ENCODE data around the gene DPH1. TPM values are rescaled to one million over a fixed set of nuclear protein-coding genes. Genes with fewer than 3 reads are reported as not detected.
A peak's percentile ranks its signal among the peaks of the same experiment; 100 is the strongest.

Gene DPH1
- total RNA-seq, 1 donor from 2014 or later, result 14.1 TPM

GRCh38 chr17:2076087-2076984 is 46.4 kb downstream of the DPH1 start:
- Histone ChIP-seq H3K27ac (ENCODE audit: low read depth, low read length) (peak overlapping the region; percentile 81), H3K9ac (ENCODE audit: low read depth in 1 of 3, low read length in 3 of 3) (peak overlapping the region; percentile 45 to 73 (median 47)), H3K4me3 (ENCODE audit: low read length in 3 of 3) (no peak overlapping the region), H3K9me3 (ENCODE audit: control insufficient read depth in 3 of 3, low read length in 3 of 3) (no peaks in the 10 kb centered on the region), H3K36me3 (ENCODE audit: control insufficient read depth in 3 of 3, insufficient read depth in 3 of 3, low read length in 3 of 3) (peaks cover 20 to 25% (median 24%) of the 10 kb centered on the region in 3 donors), H3K4me1 (ENCODE audit: control insufficient read depth in 3 of 3, insufficient read depth in 3 of 3, low read length in 3 of 3) (peaks cover 34 to 51% (median 44%) of the 10 kb centered on the region in 3 donors), H3K27me3 (ENCODE audit: control insufficient read depth in 3 of 3, insufficient read depth in 3 of 3, low read length in 3 of 3) (no peaks in the 10 kb centered on the region)

- Histone ChIP-seq H3K27me3 (ENCODE audit: control insufficient read depth in 3 of 3, insufficient read depth in 3 of 3, low read length in 3 of 3) (no peaks in the 10 kb centered on the region), H3K4me3 (ENCODE audit: low read length in 3 of 3) (no peak overlapping the region), H3K9ac (ENCODE audit: low read depth in 1 of 3, low read length in 3 of 3) (peak overlapping the region in 2 of 3 donors; percentile 45 to 73), H3K9me3 (ENCODE audit: control insufficient read depth in 3 of 3, low read length in 3 of 3) (no peaks in the 10 kb centered on the region), H3K36me3 (ENCODE audit: control insufficient read depth in 3 of 3, insufficient read depth in 3 of 3, low read length in 3 of 3) (peaks cover 23 to 30% (median 27%) of the 10 kb centered on the region in 3 donors), H3K27ac (ENCODE audit: low read depth, low read length) (peak overlapping the region; percentile 81), H3K4me1 (ENCODE audit: control insufficient read depth in 3 of 3, insufficient read depth in 3 of 3, low read length in 3 of 3) (peaks cover 36 to 51% (median 43%) of the 10 kb centered on the region in 3 donors)
Measured at GRCh38 chr17:2077040-2077439, 47.1 kb downstream of the DPH1 start.

DNA sequence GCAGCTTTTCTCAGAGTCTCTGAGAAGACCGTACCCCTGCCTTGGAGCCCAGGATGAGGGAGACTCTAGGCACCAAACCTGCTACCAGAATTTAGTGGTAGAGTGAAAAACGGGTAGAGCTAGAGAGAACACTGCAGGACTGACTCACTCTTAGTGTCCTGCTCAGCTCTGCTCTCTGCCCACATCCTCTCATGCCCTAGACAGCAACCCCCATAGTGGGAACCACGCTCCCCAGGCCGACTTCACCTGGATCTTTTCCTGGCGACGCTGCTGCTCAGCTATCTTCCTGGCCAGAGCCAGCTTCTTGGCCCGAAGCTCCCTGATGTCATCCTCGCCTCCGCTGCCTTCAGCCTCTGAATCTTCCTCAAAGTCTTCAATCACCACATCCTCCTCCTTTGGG is 51.6 kb downstream of the DPH1 start:
- H3K4me3 ChIP-seq (ENCODE audit: low read length in 3 of 3), result no peak overlapping the region
- no peaks in the 10 kb centered on the region for H3K27me3 ChIP-seq (ENCODE audit: control insufficient read depth in 3 of 3, insufficient read depth in 3 of 3, low read length in 3 of 3)
- H3K9ac ChIP-seq (ENCODE audit: low read depth in 1 of 3, low read length in 3 of 3), result peak overlapping the region in 1 of 3 donors; percentile 33
- no peak overlapping the region for H3K27ac ChIP-seq (ENCODE audit: low read depth, low read length)
- H3K9me3 ChIP-seq (ENCODE audit: control insufficient read depth in 3 of 3, low read length in 3 of 3), result no peaks in the 10 kb centered on the region
- H3K36me3 ChIP-seq (ENCODE audit: control insufficient read depth in 3 of 3, insufficient read depth in 3 of 3, low read length in 3 of 3), result peaks cover 24 to 28% (median 27%) of the 10 kb centered on the region in 3 donors
- peaks cover 57 to 69% (median 61%) of the 10 kb centered on the region in 3 donors for H3K4me1 ChIP-seq (ENCODE audit: control insufficient read depth in 3 of 3, insufficient read depth in 3 of 3, low read length in 3 of 3)

DNA sequence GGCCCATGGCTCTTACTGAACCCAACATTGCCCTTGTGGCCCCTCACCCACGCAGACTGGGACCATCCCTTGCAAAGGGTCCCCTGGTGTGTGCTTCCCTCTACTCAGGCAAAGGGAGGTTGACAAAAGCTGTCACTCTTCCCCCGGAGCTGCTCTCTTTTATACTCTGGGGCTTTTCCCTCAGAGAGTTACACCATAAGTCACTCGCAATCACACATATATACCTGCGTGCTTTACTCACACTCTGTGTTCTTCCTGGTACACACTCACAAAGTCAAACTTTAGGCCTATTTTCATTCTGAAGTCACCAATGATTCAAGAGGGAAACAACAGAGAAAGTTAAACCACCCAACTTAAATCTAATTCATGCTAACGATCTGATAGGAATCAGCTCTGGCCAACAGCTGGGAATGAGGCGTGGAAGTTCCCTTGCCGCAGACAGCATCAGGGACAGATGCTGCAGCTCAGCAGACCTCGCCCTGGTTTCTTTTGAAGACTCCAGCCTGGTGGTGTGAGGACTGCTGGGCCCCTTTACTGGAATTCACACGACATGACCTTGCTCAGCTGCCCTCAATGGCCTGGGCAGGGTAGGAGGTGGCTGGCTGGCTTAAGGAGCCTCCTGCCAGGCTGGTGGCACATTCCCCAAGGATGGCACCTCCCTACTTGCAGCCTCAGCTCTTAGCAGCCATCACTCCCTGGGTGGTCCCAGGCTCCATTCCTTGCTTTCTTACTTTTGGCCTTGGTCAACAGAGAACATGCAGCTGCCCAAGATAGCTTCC is 52.2 kb downstream of the DPH1 start:
- H3K36me3 ChIP-seq (ENCODE audit: control insufficient read depth in 3 of 3, insufficient read depth in 3 of 3, low read length in 3 of 3), result peaks cover 20 to 24% (median 23%) of the 10 kb centered on the region in 3 donors
- peak overlapping the region in 1 of 3 donors; percentile 33 for H3K9ac ChIP-seq (ENCODE audit: low read depth in 1 of 3, low read length in 3 of 3)
- H3K27ac ChIP-seq (ENCODE audit: low read depth, low read length), result peak overlapping the region; percentile 28
- no peak overlapping the region for H3K4me3 ChIP-seq (ENCODE audit: low read length in 3 of 3)
- no peaks in the 10 kb centered on the region for H3K27me3 ChIP-seq (ENCODE audit: control insufficient read depth in 3 of 3, insufficient read depth in 3 of 3, low read length in 3 of 3)
- peaks cover 57 to 69% (median 61%) of the 10 kb centered on the region in 3 donors for H3K4me1 ChIP-seq (ENCODE audit: control insufficient read depth in 3 of 3, insufficient read depth in 3 of 3, low read length in 3 of 3)
- H3K9me3 ChIP-seq (ENCODE audit: control insufficient read depth in 3 of 3, low read length in 3 of 3), result no peaks in the 10 kb centered on the region

GRCh38 chr17:2083613-2084035 is 53.7 kb downstream of the DPH1 start:
- H3K27me3 ChIP-seq (ENCODE audit: control insufficient read depth in 3 of 3, insufficient read depth in 3 of 3, low read length in 3 of 3), result no peaks in the 10 kb centered on the region
- peaks cover 16 to 18% (median 16%) of the 10 kb centered on the region in 3 donors for H3K36me3 ChIP-seq (ENCODE audit: control insufficient read depth in 3 of 3, insufficient read depth in 3 of 3, low read length in 3 of 3)
- peak overlapping the region; percentile 83 for H3K27ac ChIP-seq (ENCODE audit: low read depth, low read length)
- peak overlapping the region; percentile 10 to 74 (median 69) for H3K9ac ChIP-seq (ENCODE audit: low read depth in 1 of 3, low read length in 3 of 3)
- H3K4me3 ChIP-seq (ENCODE audit: low read length in 3 of 3), result no peak overlapping the region
- no peaks in the 10 kb centered on the region for H3K9me3 ChIP-seq (ENCODE audit: control insufficient read depth in 3 of 3, low read length in 3 of 3)
- H3K4me1 ChIP-seq (ENCODE audit: control insufficient read depth in 3 of 3, insufficient read depth in 3 of 3, low read length in 3 of 3), result peaks cover 62 to 72% (median 67%) of the 10 kb centered on the region in 3 donors

DNA sequence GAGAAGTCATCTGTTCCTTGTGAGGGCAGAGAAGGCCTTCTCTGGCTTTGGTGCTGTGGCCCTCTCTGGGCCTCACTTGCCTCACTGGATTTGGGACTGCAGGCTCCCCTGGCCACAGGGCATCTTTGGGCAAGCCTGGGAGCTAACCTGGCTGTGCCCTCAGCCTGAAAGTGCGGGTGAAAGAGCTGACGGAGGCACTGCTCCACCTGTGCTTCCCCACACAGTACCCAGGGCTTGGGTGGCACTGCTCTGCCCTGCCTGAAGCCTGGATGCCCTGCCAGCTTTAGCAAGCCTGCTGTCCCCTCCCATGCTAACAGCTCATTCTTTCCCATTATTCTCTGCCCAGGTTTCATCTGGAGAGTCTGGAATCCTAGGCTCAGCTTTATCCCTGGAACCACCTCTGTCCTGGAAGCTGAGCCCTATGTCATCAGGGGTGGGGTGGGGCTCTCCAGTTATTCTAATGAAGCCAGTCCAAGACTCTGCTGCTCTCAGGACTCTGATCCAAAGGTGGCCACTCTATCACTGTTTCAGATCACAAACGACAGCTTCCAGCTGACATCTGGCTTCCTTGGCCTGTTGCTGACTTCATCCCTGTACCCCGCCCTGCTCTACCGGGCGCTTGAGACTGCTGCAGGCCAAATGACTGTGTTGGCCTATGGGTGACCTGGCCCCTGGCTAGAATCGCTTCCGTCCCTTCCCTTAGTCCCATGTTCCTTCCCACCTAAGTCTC is 54.2 kb downstream of the DPH1 start:
- Histone ChIP-seq H3K9ac (ENCODE audit: low read depth in 1 of 3, low read length in 3 of 3) (peak overlapping the region; percentile 54 to 74 (median 69)), H3K4me3 (ENCODE audit: low read length in 3 of 3) (peak overlapping the region in 2 of 3 donors; percentile 16 to 41), H3K27me3 (ENCODE audit: control insufficient read depth in 3 of 3, insufficient read depth in 3 of 3, low read length in 3 of 3) (no peaks in the 10 kb centered on the region), H3K27ac (ENCODE audit: low read depth, low read length) (peak overlapping the region; percentile 83), H3K9me3 (ENCODE audit: control insufficient read depth in 3 of 3, low read length in 3 of 3) (no peaks in the 10 kb centered on the region), H3K4me1 (ENCODE audit: control insufficient read depth in 3 of 3, insufficient read depth in 3 of 3, low read length in 3 of 3) (peaks cover 68 to 77% (median 70%) of the 10 kb centered on the region in 3 donors), H3K36me3 (ENCODE audit: control insufficient read depth in 3 of 3, insufficient read depth in 3 of 3, low read length in 3 of 3) (peaks cover 16 to 18% (median 16%) of the 10 kb centered on the region in 3 donors)

DNA sequence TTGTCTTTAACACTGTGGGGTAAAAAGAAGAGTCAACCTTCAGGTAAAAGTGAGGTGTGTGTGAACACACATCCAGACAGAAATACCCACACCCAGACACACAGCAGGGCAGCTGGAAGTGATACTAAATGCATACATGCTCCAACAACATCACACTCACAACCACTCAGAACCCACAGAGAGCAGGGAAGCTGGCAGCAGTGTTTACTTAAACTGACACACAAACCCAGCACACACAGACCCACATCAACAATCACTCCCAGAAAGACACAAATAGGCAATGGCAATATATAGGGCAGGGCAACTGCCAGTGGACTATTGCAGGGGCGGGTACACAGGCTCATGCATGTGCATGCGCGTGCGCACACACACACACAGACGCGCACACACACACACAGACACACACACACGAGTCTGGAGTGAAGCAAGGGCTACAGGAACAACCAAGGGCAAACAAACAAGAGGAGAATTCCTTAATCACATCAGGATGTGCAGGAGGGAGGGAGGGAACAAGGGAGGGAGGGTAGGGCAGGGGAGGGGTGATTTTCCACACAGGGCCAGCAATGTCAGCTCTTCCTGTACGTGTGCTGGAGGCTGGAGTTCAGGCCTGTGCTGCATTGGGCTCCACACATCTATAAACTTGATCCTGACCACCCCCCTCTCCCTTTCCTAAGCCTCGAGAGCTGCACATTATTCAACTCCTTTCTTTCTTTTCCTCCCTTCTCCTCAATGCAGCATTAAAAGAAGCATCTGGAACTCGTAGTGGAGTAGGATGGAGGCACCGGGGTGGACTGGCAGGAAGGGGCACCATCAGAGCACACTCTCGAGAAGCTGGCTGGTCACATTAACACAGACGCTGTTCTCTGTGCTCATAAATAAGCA is 55.1 kb downstream of the DPH1 start:
- peak overlapping the region; percentile 54 to 74 (median 57) for H3K9ac ChIP-seq (ENCODE audit: low read depth in 1 of 3, low read length in 3 of 3)

DNA sequence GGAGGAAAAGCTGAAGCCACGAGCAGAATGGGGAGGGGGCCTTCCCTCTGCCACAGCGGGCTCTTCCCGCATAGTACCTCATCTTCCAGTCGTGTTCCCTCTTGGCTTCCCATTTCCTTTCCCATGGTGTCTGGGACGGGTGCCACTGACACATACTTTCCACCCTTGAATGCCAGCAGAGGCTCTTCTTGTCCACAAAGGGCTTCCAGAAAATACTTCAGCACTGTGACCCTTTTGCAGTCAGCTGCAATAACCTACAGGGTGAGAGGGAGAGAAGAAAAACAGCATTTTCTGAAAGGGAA is 55.6 kb downstream of the DPH1 start:
- Histone ChIP-seq H3K27ac (ENCODE audit: low read depth, low read length) (peak overlapping the region; percentile 83), H3K9ac (ENCODE audit: low read depth in 1 of 3, low read length in 3 of 3) (peak overlapping the region; percentile 47 to 66 (median 57)), H3K36me3 (ENCODE audit: control insufficient read depth in 3 of 3, insufficient read depth in 3 of 3, low read length in 3 of 3) (peaks cover 14 to 15% (median 14%) of the 10 kb centered on the region in 3 donors)

More for the DNA sequence above, 55.1 kb downstream of the DPH1 start:
- Histone ChIP-seq H3K4me3 (ENCODE audit: low read length in 3 of 3) (peak overlapping the region; percentile 16 to 41 (median 27)), H3K4me1 (ENCODE audit: control insufficient read depth in 3 of 3, insufficient read depth in 3 of 3, low read length in 3 of 3) (peaks cover 70 to 78% (median 71%) of the 10 kb centered on the region in 3 donors), H3K36me3 (ENCODE audit: control insufficient read depth in 3 of 3, insufficient read depth in 3 of 3, low read length in 3 of 3) (peaks cover 14 to 16% (median 15%) of the 10 kb centered on the region in 3 donors), H3K9me3 (ENCODE audit: control insufficient read depth in 3 of 3, low read length in 3 of 3) (no peaks in the 10 kb centered on the region), H3K27ac (ENCODE audit: low read depth, low read length) (peak overlapping the region; percentile 83), H3K27me3 (ENCODE audit: control insufficient read depth in 3 of 3, insufficient read depth in 3 of 3, low read length in 3 of 3) (no peaks in the 10 kb centered on the region)

More for the DNA sequence above, 55.6 kb downstream of the DPH1 start:
- peak overlapping the region in 2 of 3 donors; percentile 22 to 27 for H3K4me3 ChIP-seq (ENCODE audit: low read length in 3 of 3)
- H3K27me3 ChIP-seq (ENCODE audit: control insufficient read depth in 3 of 3, insufficient read depth in 3 of 3, low read length in 3 of 3), result no peaks in the 10 kb centered on the region
- H3K4me1 ChIP-seq (ENCODE audit: control insufficient read depth in 3 of 3, insufficient read depth in 3 of 3, low read length in 3 of 3), result peaks cover 73 to 83% (median 75%) of the 10 kb centered on the region in 3 donors
- no peaks in the 10 kb centered on the region for H3K9me3 ChIP-seq (ENCODE audit: control insufficient read depth in 3 of 3, low read length in 3 of 3)

Measured in skeletal muscle tissue (tissue), 4 donors.